Heart right ventricle (tissue), 16 donors: ENCODE measurements around the gene FLNC. TPM values are rescaled to one million over a fixed set of nuclear protein-coding genes. Genes with fewer than 3 reads are reported as not detected.

Experiments used
- ATAC-seq, 8 donors: fragments of 200-7000 bp; cut with Tn5 transposase; one replicate each; pipeline ENCODE4 v1.9.1; 2020; ENCODE audit warnings: mild to moderate bottlenecking in 8 of 8, moderate library complexity in 8 of 8, moderate number of reproducible peaks in 1 of 8
- DNase-seq, 2 donors: peaks; one replicate each; pipeline ENCODE4 v3.0.0-alpha.2; 2020
- H3K27ac ChIP-seq, 10 donors: fragments of 200-600 bp; sonication (generic) in 2 of 10; one replicate each; pipeline versions ENCODE4 v1.5.0 to v1.8.0; 2020 to 2022; ENCODE audit warnings: mild to moderate bottlenecking in 3 of 10
- H3K27me3 ChIP-seq, 7 donors: fragments of 200-600 bp; one replicate each; pipeline ENCODE4 v1.8.0; 2021 to 2022; ENCODE audit warnings: mild to moderate bottlenecking in 2 of 7
- H3K36me3 ChIP-seq, 9 donors: fragments of 200-600 bp; sonication (generic) in 1 of 9; one replicate each; pipeline versions ENCODE4 v1.5.0 to v1.8.0; 2020 to 2022; ENCODE audit warnings: mild to moderate bottlenecking in 2 of 9
- H3K4me1 ChIP-seq, 9 donors: fragments of 200-600 bp; sonication (generic) in 1 of 9; one replicate each; pipeline versions ENCODE4 v1.5.0 to v1.8.0; 2020 to 2022; ENCODE audit warnings: mild to moderate bottlenecking in 4 of 9
- H3K4me3 ChIP-seq, 10 donors: fragments of 200-600 bp; sonication (generic) in 2 of 10; one replicate each; pipeline versions ENCODE4 v1.5.0 to v1.8.0; 2020 to 2022; ENCODE audit warnings: mild to moderate bottlenecking in 7 of 10, moderate library complexity in 2 of 10
- H3K9me3 ChIP-seq, 11 donors: fragments of 200-600 bp in 10 of 11; sonication (generic) in 2 of 11; one replicate each; pipeline versions ENCODE4 v1.5.0 to v1.8.0; 2013 to 2022; ENCODE audit warnings: mild to moderate bottlenecking in 2 of 11, control low read depth in 1 of 11, moderate library complexity in 1 of 11
- CTCF ChIP-seq, 9 donors: fragments of 200-600 bp; sonication (generic) in 2 of 9; IDR thresholded peaks; one replicate each; pipeline versions ENCODE4 v1.5.0 to v1.8.0; 2021 to 2022; ENCODE audit warnings: antibody characterized with exemption in 9 of 9, mild to moderate bottlenecking in 5 of 9, moderate library complexity in 1 of 9
- WGBS, 2 donors: extraction: QIAGEN DNeasy Blood & Tissue Kit; methylation state at CpG; one replicate each; pipeline ENCODE4 v1.1.7; 2013; ENCODE audit warnings: inconsistent platforms in 1 of 2; 5-methylcytosine and 5-hydroxymethylcytosine counted together
- intact Hi-C, 10 donors: fragments of 100-400 bp; cut with DNase I; formaldehyde crosslinking; loops; one replicate each; pipeline versions ENCODE4 v1.11.1 to v1.14.2; 2022
- polyA plus RNA-seq, 2 donors: library from polyadenylated mRNA; stranded (reverse); fragments of 200-250 nt; gene quantifications; one replicate each; pipeline ENCODE4 v1.2.3, GENCODE V29; 2013
- total RNA-seq, 10 donors: library from RNA; stranded (reverse); fragmentation: NEBNext Ultra II Directional in 3 of 10; extraction: Animal tissue kit (Norgen Biotek cat#: 25700) in 3 of 10; gene quantifications; one replicate each; pipeline versions ENCODE4 v1.2.1 to v1.2.4, GENCODE V29; 2021 to 2023
- donor health status: Arrhythmogenic right ventricular cardiomyopathy.
- donor health status: ischemic (EF 13 %, LVEDD 7.1; RV severe dilation, severe dysfunction).
- donor health status: healthy with polysubstance abuse.
- donor health status: DM: no; HTN: yes; CAD: no.
- donor health status: DM: no; HTN: no; CAD: no.
- donor health status: ischemic (EF 25% LVEDD 6.9; RV normal size, moderate dysfunction).
- donor health status: ischemic (EF 25% LVEDD 5.7; RV mildly dilated, moderate dysfunction).
- donor health status: healthy.
- donor health status: DM: yes; HTN: yes; CAD: no.
- donor health status: Ischemic cardiomyopathy.
- donor health status: ischemic (EF 35%, LVEDD 5.7; RV mildly dilated, moderate dysfunction).
- donor health status: nonischemic (EF 11% LVEDD 7.7; RV severe dilation, severe dysfunction).
- donor health status: DM: yes; HTN: yes; CAD: no.
- donor health status: PGD.
- donor health status: ischemic (EF 29% LVEDD 5.4; RV normal size, mild dysfunction).
- donor health status: nonischemic (EF 23%, LVEDD 6.1; RV moderate dilation, normal function).

Gene FLNC
- total and polyA plus RNA-seq, 12 donors: 223 to 2,445 (median 1,163) TPM

- Histone ChIP-seq H3K27ac (no peak overlapping the region), H3K4me3 (no peak overlapping the region), H3K27me3 (no peaks in the 10 kb centered on the region), H3K9me3 (no peaks in the 10 kb centered on the region), H3K4me1 (peaks cover 0 to 22% (median 0%) of the 10 kb centered on the region in 9 donors), H3K36me3 (peaks cover 0 to 100% (median 75%) of the 10 kb centered on the region in 9 donors)
- no peak for ATAC-seq
- DNase-seq: peak in 1 of 2 donors; percentile 11
- intact Hi-C loops: no loop called here
- TF ChIP-seq CTCF (IDR thresholded peaks at IDR 0.05): no peak
- WGBS, 2 donors: 85 to 87% methylated on average over 17 of the region's 17 CpGs
Measured at GRCh38 chr7:128843938-128844621, 13.9 kb downstream of the FLNC start.

- DNase-seq (peak in 1 of 2 donors; percentile 10), ATAC-seq (no peak)
- WGBS, 2 donors: 95% methylated on average over 25 of the region's 25 CpGs
Measured at GRCh38 chr7:128844777-128845311, 14.6 kb downstream of the FLNC start.

DNA sequence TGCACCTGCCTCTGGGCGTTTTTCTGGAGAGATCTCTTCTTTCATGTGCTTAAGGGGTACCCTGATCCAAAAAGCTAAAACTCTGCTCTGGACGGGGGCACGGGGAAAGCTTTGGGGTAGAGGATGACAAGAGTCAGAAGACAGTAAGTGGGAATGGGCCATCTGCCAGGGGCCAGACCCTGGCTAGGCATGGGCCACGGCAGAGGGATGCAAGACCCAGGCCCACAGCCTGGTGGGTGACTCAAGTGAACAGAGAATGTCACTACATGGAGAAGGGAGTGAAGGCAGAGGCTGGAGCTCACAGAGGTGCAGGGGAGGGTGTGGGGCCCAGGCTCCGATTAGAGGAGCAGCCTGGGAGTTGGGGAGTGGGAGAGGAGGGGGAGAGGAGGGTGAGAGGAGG, 15.3 kb downstream of the FLNC start:
- intact Hi-C loops: no loop called here
- 84 to 85% methylated on average over 5 of the region's 5 CpGs for WGBS, 2 donors

More at GRCh38 chr7:128844777-128845311, 14.6 kb downstream of the FLNC start:
- Histone ChIP-seq H3K27ac (peak overlapping the region in 2 of 10 donors; percentile 1), H3K4me3 (no peak overlapping the region), H3K9me3 (no peaks in the 10 kb centered on the region), H3K4me1 (peaks cover 0 to 14% (median 0%) of the 10 kb centered on the region in 9 donors), H3K27me3 (no peaks in the 10 kb centered on the region), H3K36me3 (peaks cover 0 to 100% (median 73%) of the 10 kb centered on the region in 9 donors)
- no peak for TF ChIP-seq CTCF (IDR thresholded peaks at IDR 0.05)
- intact Hi-C loops: no loop called here

DNA sequence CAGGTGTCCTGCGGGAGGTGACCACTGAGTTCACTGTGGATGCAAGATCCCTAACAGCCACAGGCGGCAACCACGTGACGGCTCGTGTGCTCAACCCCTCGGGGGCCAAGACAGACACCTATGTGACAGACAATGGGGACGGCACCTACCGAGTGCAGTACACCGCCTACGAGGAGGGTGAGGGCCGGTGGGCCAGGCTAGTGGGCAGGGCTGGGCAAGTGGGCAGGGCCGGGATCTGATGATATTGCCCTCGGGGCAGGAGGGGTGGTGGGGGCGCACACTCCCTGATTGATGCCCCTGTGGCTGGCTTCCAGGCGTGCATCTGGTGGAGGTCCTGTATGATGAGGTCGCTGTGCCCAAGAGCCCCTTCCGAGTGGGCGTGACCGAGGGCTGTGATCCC, 15.8 kb downstream of the FLNC start:
- no peak overlapping the region for H3K27ac ChIP-seq
- peak in 1 of 2 donors; percentile 9 for DNase-seq

More for the DNA sequence above, 15.3 kb downstream of the FLNC start:
- no peak for ATAC-seq
- Histone ChIP-seq H3K27me3 (no peaks in the 10 kb centered on the region), H3K36me3 (peaks cover 0 to 100% (median 69%) of the 10 kb centered on the region in 9 donors), H3K4me3 (no peak overlapping the region), H3K27ac (peak overlapping the region in 2 of 10 donors; percentile 1), H3K9me3 (no peaks in the 10 kb centered on the region), H3K4me1 (peaks cover 0 to 13% (median 0%) of the 10 kb centered on the region in 9 donors)
- DNase-seq: no peak
- no peak for TF ChIP-seq CTCF (IDR thresholded peaks at IDR 0.05)

More for the DNA sequence above, 15.8 kb downstream of the FLNC start:
- Histone ChIP-seq H3K4me3 (no peak overlapping the region), H3K36me3 (peaks cover 0 to 100% (median 70%) of the 10 kb centered on the region in 9 donors), H3K4me1 (peaks cover 0 to 13% (median 0%) of the 10 kb centered on the region in 9 donors), H3K9me3 (no peaks in the 10 kb centered on the region), H3K27me3 (no peaks in the 10 kb centered on the region)
- TF ChIP-seq CTCF (IDR thresholded peaks at IDR 0.05): no peak
- 80 to 85% methylated on average over 19 of the region's 19 CpGs for whole genome bisulfite sequencing, 2 donors
- ATAC-seq: no peak
- intact Hi-C loops: no loop called here
